SK-N-SH (cell line): ENCODE measurements around the gene PLEKHF1. TPM values are rescaled to one million over a fixed set of nuclear protein-coding genes. Genes with fewer than 3 reads are reported as not detected.

Experiments used
- CTCF ChIA-PET: fragments of 300-600, 350-600 bp; formaldehyde crosslinking; extraction: SDS; loops from one replicate; lab custom pipeline; 2021; lab: Yijun Ruan, JAX
- POLR2A ChIA-PET: fragments of 350-600 bp; sonication (Branson Sonifier 250); formaldehyde crosslinking; extraction: SDS; loops from one replicate; lab custom pipeline; 2020; ENCODE audit warnings: antibody characterized with exemption, inconsistent platforms; lab: Yijun Ruan, JAX
- DNase-seq: peaks from one replicate; pipeline ENCODE4 v3.0.0; 2012
- H2AFZ ChIP-seq: fragments of 200-600 bp; sonication (generic); 2 replicates; pipeline ENCODE4 v1.8.1; 2016; ENCODE audit warnings: antibody characterized with exemption, mild to moderate bottlenecking, low read depth
- H3F3A ChIP-seq: fragments of 200-600 bp; sonication (generic); replicated peaks from 2 replicates; pipeline ENCODE3; 2016; ENCODE audit warnings: antibody characterized with exemption, mild to moderate bottlenecking; ENCODE audit not compliant: insufficient read depth
- H3K27ac ChIP-seq, 2 experiments: fragments of 200-500 bp in 1 of 2; fragments of 200-600 bp in 1 of 2; sonication (Bioruptor generic) in 1 of 2; sonication (generic), shearing (Covaris generic) in 1 of 2; 2 replicates each; pipeline versions ENCODE4 v1.5.1 to v1.6.1; 2014 to 2016; ENCODE audit warnings: low read depth in 2 of 2, inconsistent platforms in 1 of 2, low read length in 1 of 2, mild to moderate bottlenecking in 1 of 2, mixed read lengths in 1 of 2
- H3K27me3 ChIP-seq: fragments of 200-600 bp; sonication (generic), shearing (Covaris generic); 2 replicates; pipeline ENCODE4 v1.6.1; 2016; ENCODE audit warnings: mixed run types; ENCODE audit not compliant: insufficient read depth
- H3K36me3 ChIP-seq, 2 experiments: fragments of 200-500 bp in 1 of 2; fragments of 200-600 bp in 1 of 2; sonication (Bioruptor generic) in 1 of 2; sonication (generic) in 1 of 2; replicated peaks in 1 of 2; 2 replicates each; pipeline versions ENCODE3 to v1.5.1; 2014 to 2016; ENCODE audit warnings: low read length in 1 of 2, mild to moderate bottlenecking in 1 of 2; ENCODE audit not compliant: insufficient read depth in 2 of 2, control insufficient read depth in 1 of 2
- H3K4me1 ChIP-seq, 2 experiments: fragments of 200-500 bp in 1 of 2; fragments of 200-600 bp in 1 of 2; sonication (Bioruptor generic) in 1 of 2; sonication (generic), shearing (Covaris generic) in 1 of 2; 2 replicates each; pipeline versions ENCODE4 v1.5.1 to v1.6.1; 2014 to 2016; ENCODE audit warnings: low read depth in 1 of 2, low read length in 1 of 2, mixed run types in 1 of 2; ENCODE audit not compliant: insufficient read depth in 2 of 2, control insufficient read depth in 1 of 2
- H3K4me2 ChIP-seq: fragments of 200-600 bp; sonication (generic), shearing (Covaris generic); 2 replicates; pipeline ENCODE4 v1.6.1; 2017; ENCODE audit warnings: mixed run types
- H3K4me3 ChIP-seq, 2 experiments: fragments of 200-500 bp in 1 of 2; fragments of 200-600 bp in 1 of 2; sonication (Bioruptor generic) in 1 of 2; sonication (generic), shearing (Covaris generic) in 1 of 2; 2 replicates each; pipeline versions ENCODE4 v1.5.1 to v1.8.1; 2014 to 2016; ENCODE audit warnings: low read depth in 2 of 2, inconsistent platforms in 1 of 2, low read length in 1 of 2, mild to moderate bottlenecking in 1 of 2, mixed read lengths in 1 of 2, moderate library complexity in 1 of 2
- H3K79me2 ChIP-seq: fragments of 200-600 bp; sonication (generic); 2 replicates; pipeline ENCODE4 v1.8.1; 2017; ENCODE audit warnings: mild to moderate bottlenecking; ENCODE audit not compliant: insufficient read depth
- H3K9ac ChIP-seq: fragments of 200-600 bp; sonication (generic); 2 replicates; pipeline ENCODE4 v1.6.1; 2017; ENCODE audit warnings: mixed run types
- H3K9me2 ChIP-seq: fragments of 200-600 bp; sonication (generic); 2 replicates; pipeline ENCODE4 v1.6.1; 2017; ENCODE audit warnings: mixed run types
- H3K9me3 ChIP-seq: fragments of 200-600 bp; sonication (generic); 2 replicates; pipeline ENCODE4 v1.6.1; 2017; ENCODE audit warnings: mixed run types, mild to moderate bottlenecking, moderate library complexity
- H4K20me1 ChIP-seq: fragments of 200-600 bp; sonication (generic); 2 replicates; pipeline ENCODE4 v1.6.1; 2017; ENCODE audit warnings: mild to moderate bottlenecking, mixed run types; ENCODE audit not compliant: insufficient read depth
- CHD2 ChIP-seq: fragments of 150-350 bp; IDR thresholded peaks from 2 replicates; pipeline ENCODE4 v1.6.1; 2018; ENCODE audit warnings: low read length; ENCODE audit not compliant: partially characterized antibody
- CTCF ChIP-seq: fragments of 200-600 bp; sonication (generic); IDR thresholded peaks from 2 replicates; pipeline ENCODE4 v1.6.1; 2017; ENCODE audit warnings: antibody characterized with exemption, mild to moderate bottlenecking, moderate library complexity
- FOXM1 ChIP-seq: IDR thresholded peaks from 2 replicates; pipeline ENCODE4 v1.4.0; 2012; ENCODE audit warnings: low read depth, mild to moderate bottlenecking
- GATA2 ChIP-seq: sonication (generic); formaldehyde crosslinking; IDR thresholded peaks from 2 replicates; pipeline ENCODE4 v1.5.0; 2020; ENCODE audit warnings: mild to moderate bottlenecking, missing genetic modification reagents
- JUND ChIP-seq: IDR thresholded peaks from 2 replicates; pipeline ENCODE4 v1.4.0; 2012
- NFIC ChIP-seq: IDR thresholded peaks from 2 replicates; pipeline ENCODE4 v1.4.0; 2012; ENCODE audit warnings: borderline replicate concordance
- NRF1 ChIP-seq: IDR thresholded peaks from 2 replicates; pipeline ENCODE4 v1.6.1; 2012; ENCODE audit warnings: low read depth, mild to moderate bottlenecking, low read length
- TCF12 ChIP-seq: IDR thresholded peaks from 2 replicates; pipeline ENCODE4 v1.4.0; 2012
- TEAD4 ChIP-seq: IDR thresholded peaks from 2 replicates; pipeline ENCODE4 v1.4.0; 2012; ENCODE audit warnings: mild to moderate bottlenecking, borderline replicate concordance; ENCODE audit not compliant: insufficient read depth
- USF1 ChIP-seq: IDR thresholded peaks from 2 replicates; pipeline ENCODE4 v1.4.0; 2012; ENCODE audit warnings: low read depth, borderline replicate concordance
- USF2 ChIP-seq: fragments of 150-350 bp; IDR thresholded peaks from 2 replicates; pipeline ENCODE4 v1.6.1; 2017; ENCODE audit warnings: antibody characterized with exemption, low read length, low read depth, borderline replicate concordance
- ZBTB33 ChIP-seq: IDR thresholded peaks from 2 replicates; pipeline ENCODE4 v1.4.0; 2012; ENCODE audit warnings: low read depth, borderline replicate concordance
- WGBS: methylation state at CpG from one replicate; pipeline ENCODE4 v1.1.6; 2017; ENCODE audit warnings: low lambda C conversion rate; 5-methylcytosine and 5-hydroxymethylcytosine counted together
- polyA plus RNA-seq, 3 experiments: library from polyadenylated mRNA; depleted of rRNA; stranded (reverse); fragments of >200 nt; gene quantifications; 2 replicates each; pipeline ENCODE4 v1.2.3, GENCODE V29; 2012

The PLEKHF1 gene
- polyA plus RNA-seq, 1 of the 3 experiments (the other 2 are of a cell fraction) = 3.9 TPM

- no peaks in the 10 kb centered on the region for H4K20me1 ChIP-seq
- H3K9me3 ChIP-seq = no peaks in the 10 kb centered on the region
- H3K4me2 ChIP-seq = no peak overlapping the region
- CTCF ChIA-PET = interaction anchor here (1.4 to 3.1 kb wide), 2 partner anchors 14 to 92 kb away, joined by 5 to 23 read pairs; no protein-coding TSS in a partner anchor
- H3K27me3 ChIP-seq = no peaks in the 10 kb centered on the region; the same call in 1 of the 2 replicates
- TF ChIP-seq CTCF (no peak), USF1 (peak; percentile 44; the same call in 1 of the 2 replicates)
- H3K36me3 ChIP-seq = no peaks in the 10 kb centered on the region
- H2AFZ ChIP-seq = no peak overlapping the region
- no peaks in the 10 kb centered on the region for H3K4me1 ChIP-seq
- no peaks in the 10 kb centered on the region for H3K9me2 ChIP-seq
- no peak for DNase-seq
- H3K9ac ChIP-seq = no peak overlapping the region
- WGBS = 68% methylated on average over 5 of the region's 6 CpGs
- H3K27ac ChIP-seq = no peak overlapping the region
- no peak overlapping the region for H3K4me3 ChIP-seq
- no peaks in the 10 kb centered on the region for H3K79me2 ChIP-seq
- H3F3A ChIP-seq = no peaks in the 10 kb centered on the region
- POLR2A ChIA-PET = interaction anchor here (0.7 kb wide), 1 partner anchor 343 kb away, joined by 4 read pairs; no protein-coding TSS in a partner anchor
Observed at GRCh38 chr19:29624489-29625185, 40.6 kb upstream of the PLEKHF1 start.

- no peaks in the 10 kb centered on the region for H3K9me2 ChIP-seq
- ChIA-PET POLR2A (no interaction called here), CTCF (interaction anchor here (0.8 to 3.1 kb wide), 2 partner anchors 15 to 91 kb away, joined by 3 to 23 read pairs; no protein-coding TSS in a partner anchor)
- H3F3A ChIP-seq = no peaks in the 10 kb centered on the region
- no peak for DNase-seq
- H3K79me2 ChIP-seq = no peaks in the 10 kb centered on the region
- H3K9me3 ChIP-seq = no peaks in the 10 kb centered on the region
- no peak overlapping the region for H3K4me3 ChIP-seq
- H3K27me3 ChIP-seq = no peaks in the 10 kb centered on the region; the same call in 1 of the 2 replicates
- TF ChIP-seq TCF12 (no peak), GATA2 (CRISPR knock-in tag) (no peak)
- no peaks in the 10 kb centered on the region for H3K4me1 ChIP-seq
- 78% methylated on average over 9 of the region's 9 CpGs for WGBS
- H3K9ac ChIP-seq = no peak overlapping the region
- no peaks in the 10 kb centered on the region for H4K20me1 ChIP-seq
- H3K36me3 ChIP-seq = no peaks in the 10 kb centered on the region
- no peak overlapping the region for H3K27ac ChIP-seq
- H3K4me2 ChIP-seq = no peak overlapping the region
- no peak overlapping the region for H2AFZ ChIP-seq
Observed at GRCh38 chr19:29625186-29625651, 40.0 kb upstream of the PLEKHF1 start.

- Histone ChIP-seq H3K9ac (no peak overlapping the region), H3K9me3 (no peaks in the 10 kb centered on the region), H3K4me1 (no peaks in the 10 kb centered on the region), H3F3A (no peaks in the 10 kb centered on the region), H3K79me2 (no peaks in the 10 kb centered on the region), H3K4me3 (no peak overlapping the region), H2AFZ (no peak overlapping the region)
- WGBS = 91% methylated on average over 4 of the region's 7 CpGs
- DNase-seq = no peak
- ChIA-PET CTCF (interaction anchor here (3.2 kb wide), 1 partner anchor 15 kb away, joined by 17 read pairs; no protein-coding TSS in a partner anchor), POLR2A (no interaction called here)
- TF ChIP-seq JUND (no peak), CHD2 (no peak), ZBTB33 (no peak), CTCF (no peak), TEAD4 (no peak), USF2 (no peak), FOXM1 (no peak), NFIC (no peak), NRF1 (no peak)
- TF ChIP-seq, all 33 proteins: peak for 0
- H4K20me1 ChIP-seq = no peaks in the 10 kb centered on the region
- H3K27me3 ChIP-seq = no peaks in the 10 kb centered on the region
- no peak overlapping the region for H3K4me2 ChIP-seq
- no peak overlapping the region for H3K27ac ChIP-seq
- H3K9me2 ChIP-seq = no peaks in the 10 kb centered on the region
- H3K36me3 ChIP-seq = no peaks in the 10 kb centered on the region
Observed at GRCh38 chr19:29626386-29626785, 38.9 kb upstream of the PLEKHF1 start.
